ENCODE results near the gene TAGLN2. TPM values are rescaled to one million over a fixed set of nuclear protein-coding genes. Genes with fewer than 3 reads are reported as not detected.

TAGLN2 gene
- total and polyA plus RNA-seq, 10 of the 15 experiments (the other 5 are each of a cell fraction or from before 2014, with no cell fraction given): 155 to 611 (median 363) TPM

DNA sequence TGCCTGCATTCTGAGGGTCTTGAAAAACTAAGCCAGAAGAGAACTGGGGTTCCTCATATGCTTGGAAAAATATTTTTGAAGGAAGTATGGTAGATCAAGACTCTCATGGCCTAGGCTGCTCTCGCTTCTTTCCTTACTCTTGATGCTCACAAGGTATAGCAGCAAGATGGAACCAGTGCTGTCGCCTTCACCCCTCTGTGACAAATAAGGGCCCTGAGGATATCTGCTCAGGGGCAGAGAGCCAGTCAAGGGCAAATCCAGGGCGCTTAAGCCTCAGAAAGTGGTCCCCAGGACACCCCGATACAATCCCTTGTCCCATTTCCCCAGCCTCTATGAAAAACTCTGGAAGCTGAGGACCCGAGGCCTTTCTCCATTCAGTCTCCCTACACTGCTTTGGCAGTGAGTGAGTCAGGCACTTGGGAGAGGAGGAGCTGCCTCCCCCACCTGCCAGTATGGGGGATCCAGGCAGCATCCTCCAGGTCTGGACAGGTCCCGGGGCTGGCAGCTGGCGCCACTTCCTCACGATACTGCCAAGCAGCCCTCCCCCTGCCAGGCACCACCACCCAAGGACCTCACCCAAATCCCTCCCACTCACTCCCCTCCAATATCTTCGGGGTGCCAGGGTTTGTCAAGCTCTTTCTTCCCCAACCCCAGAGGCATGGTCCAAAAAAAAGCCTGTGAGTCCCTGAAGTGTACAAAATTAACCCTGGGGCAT lies 18.8 kb upstream of the TAGLN2 start:
- Histone ChIP-seq H4K20me1 (ENCODE audit: control insufficient read depth, insufficient read depth) (no peaks in the 10 kb centered on the region), H3K9me3 (replicated peaks; ENCODE audit: control insufficient read depth, insufficient read depth, low read length) (no peaks in the 10 kb centered on the region), H3K27ac (ENCODE audit: control insufficient read depth, insufficient read depth) (no peak overlapping the region), H3K4me3 (no peak overlapping the region), H3K79me2 (ENCODE audit: control insufficient read depth, insufficient read depth, low read length) (no peaks in the 10 kb centered on the region), H2AFZ (ENCODE audit: control insufficient read depth, low read depth, low read length) (no peak overlapping the region), H3K4me2 (ENCODE audit: control insufficient read depth, insufficient read depth) (no peak overlapping the region), H3K27me3 (replicated peaks in 1 of 2; ENCODE audit: control insufficient read depth in 2 of 2, insufficient read depth in 2 of 2, low read length in 1 of 2) (peaks cover 6 to 26% of the 10 kb centered on the region in 2 experiments), H3K36me3 (ENCODE audit: control insufficient read depth in 2 of 2, insufficient read depth in 2 of 2, low read length in 1 of 2) (no peaks in the 10 kb centered on the region), H3K9ac (ENCODE audit: control insufficient read depth, insufficient read depth, low read length) (no peak overlapping the region), H3K4me1 (ENCODE audit: control insufficient read depth, insufficient read depth, low read length) (no peaks in the 10 kb centered on the region; the same call in 1 of the 2 replicates)
- FAIRE-seq (no peak), ATAC-seq (no peak), DNase-seq (ENCODE audit: low read depth, low spot score) (no peak)
- BruUV-seq (replicated peaks): no TSS peak
- in situ Hi-C loops (cut with MboI) (no loop called here), intact Hi-C loops (cut with micrococcal nuclease; ENCODE audit: unreplicated experiment) (no loop called here)
- ChIA-PET RAD21 (ENCODE audit: unreplicated experiment) (no interaction called here), CTCF (no interaction called here), SMC1A (ENCODE audit: uncharacterized antibody, unreplicated experiment) (no interaction called here), POLR2A (no interaction called here)
- 25% methylated on average over 9 of the region's 9 CpGs for WGBS (ENCODE audit: insufficient coverage, insufficient replicate concordance, low lambda C conversion rate, missing lambda C conversion rate)
- TF ChIP-seq, protein P1, sequence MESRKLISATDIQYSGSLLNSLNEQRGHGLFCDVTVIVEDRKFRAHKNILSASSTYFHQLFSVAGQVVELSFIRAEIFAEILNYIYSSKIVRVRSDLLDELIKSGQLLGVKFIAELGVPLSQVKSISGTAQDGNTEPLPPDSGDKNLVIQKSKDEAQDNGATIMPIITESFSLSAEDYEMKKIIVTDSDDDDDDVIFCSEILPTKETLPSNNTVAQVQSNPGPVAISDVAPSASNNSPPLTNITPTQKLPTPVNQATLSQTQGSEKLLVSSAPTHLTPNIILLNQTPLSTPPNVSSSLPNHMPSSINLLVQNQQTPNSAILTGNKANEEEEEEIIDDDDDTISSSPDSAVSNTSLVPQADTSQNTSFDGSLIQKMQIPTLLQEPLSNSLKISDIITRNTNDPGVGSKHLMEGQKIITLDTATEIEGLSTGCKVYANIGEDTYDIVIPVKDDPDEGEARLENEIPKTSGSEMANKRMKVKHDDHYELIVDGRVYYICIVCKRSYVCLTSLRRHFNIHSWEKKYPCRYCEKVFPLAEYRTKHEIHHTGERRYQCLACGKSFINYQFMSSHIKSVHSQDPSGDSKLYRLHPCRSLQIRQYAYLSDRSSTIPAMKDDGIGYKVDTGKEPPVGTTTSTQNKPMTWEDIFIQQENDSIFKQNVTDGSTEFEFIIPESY (IDR thresholded peaks at IDR 0.05): no peak
- TF ChIP-seq NFYA (IDR thresholded peaks at IDR 0.05; ENCODE audit: borderline replicate concordance, low read depth, low read length): no peak
- no peak for TF ChIP-seq E4F1 (IDR thresholded peaks at IDR 0.05; ENCODE audit: borderline replicate concordance, partially characterized antibody)
- no peak for TF ChIP-seq TARDBP (IDR thresholded peaks at IDR 0.05; ENCODE audit: borderline replicate concordance)
- TF ChIP-seq GABPA (IDR thresholded peaks at IDR 0.05; ENCODE audit: low read depth): no peak
- TF ChIP-seq BMI1 (IDR thresholded peaks at IDR 0.05; ENCODE audit: borderline replicate concordance): no peak
- no peak for TF ChIP-seq RELA (IDR thresholded peaks at IDR 0.05; ENCODE audit: borderline replicate concordance, partially characterized antibody)
- no peak for TF ChIP-seq STAT1 (conservative IDR thresholded peaks at IDR 0.05)
- TF ChIP-seq HDGF (IDR thresholded peaks at IDR 0.05): no peak
- TF ChIP-seq SIN3A (IDR thresholded peaks at IDR 0.05; ENCODE audit: low read depth, low read length): no peak
- no peak for TF ChIP-seq MXI1 (IDR thresholded peaks at IDR 0.05; ENCODE audit: low read depth, low read length)
- no peak for TF ChIP-seq SUZ12 (IDR thresholded peaks at IDR 0.05; ENCODE audit: unreplicated experiment)
- no peak for TF ChIP-seq YY1 (IDR thresholded peaks at IDR 0.05; ENCODE audit: low read depth, low read length)
- TF ChIP-seq, protein P2, sequence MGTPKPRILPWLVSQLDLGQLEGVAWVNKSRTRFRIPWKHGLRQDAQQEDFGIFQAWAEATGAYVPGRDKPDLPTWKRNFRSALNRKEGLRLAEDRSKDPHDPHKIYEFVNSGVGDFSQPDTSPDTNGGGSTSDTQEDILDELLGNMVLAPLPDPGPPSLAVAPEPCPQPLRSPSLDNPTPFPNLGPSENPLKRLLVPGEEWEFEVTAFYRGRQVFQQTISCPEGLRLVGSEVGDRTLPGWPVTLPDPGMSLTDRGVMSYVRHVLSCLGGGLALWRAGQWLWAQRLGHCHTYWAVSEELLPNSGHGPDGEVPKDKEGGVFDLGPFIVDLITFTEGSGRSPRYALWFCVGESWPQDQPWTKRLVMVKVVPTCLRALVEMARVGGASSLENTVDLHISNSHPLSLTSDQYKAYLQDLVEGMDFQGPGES (IDR thresholded peaks at IDR 0.05): no peak
- TF ChIP-seq ASH2L (IDR thresholded peaks at IDR 0.05; ENCODE audit: borderline replicate concordance, low read depth): no peak

Data from GM12878 (cell line).